ENCODE data around the gene ABCA4. TPM values are rescaled to one million over a fixed set of nuclear protein-coding genes. Genes with fewer than 3 reads are reported as not detected.
A peak's percentile ranks its signal among the peaks of the same experiment; 100 is the strongest.

The ABCA4 gene
- total RNA-seq, 1 experiment from 2014 or later = 1.5 TPM

- peak overlapping the region; percentile 63 for H3K27ac ChIP-seq (ENCODE audit: low read length)
- H3K4me1 ChIP-seq (ENCODE audit: control insufficient read depth, insufficient read depth, low read length) = no peaks in the 10 kb centered on the region; the same call in 1 of the 2 replicates
- no peak for DNase-seq (ENCODE audit: low read depth, low spot score)
- BruUV-seq (replicated peaks) = no TSS peak
- no peaks in the 10 kb centered on the region for H3K9me3 ChIP-seq (ENCODE audit: control insufficient read depth, insufficient read depth, low read depth, low read length)
- no peak for ATAC-seq
- POLR2A ChIA-PET = interaction anchor here (1.0 kb wide), 1 partner anchor 154 kb away, joined by 3 read pairs; the partner anchor contains the start of gene ARHGAP29
- in situ Hi-C loops (cut with HindIII; ENCODE audit: low pct_unique_long_range_greater_than_20kb, low sequenced_read_pairs) (no loop called here), intact Hi-C loops (cut with micrococcal nuclease; ENCODE audit: unreplicated experiment) (no loop called here)
- H3K27me3 ChIP-seq (ENCODE audit: control insufficient read depth, insufficient read depth, low read length) = no peaks in the 10 kb centered on the region
- no peaks in the 10 kb centered on the region for H3K36me3 ChIP-seq (ENCODE audit: control insufficient read depth, insufficient read depth, low read length)
- no peak for TF ChIP-seq POLR2AphosphoS5 (IDR thresholded peaks at IDR 0.05; ENCODE audit: low read depth, low read length)
- no peak for TF ChIP-seq REST (IDR thresholded peaks at IDR 0.05; ENCODE audit: insufficient read depth in 1 of 2, low read depth in 2 of 2, low read length in 1 of 2)
- TF ChIP-seq SIN3A (IDR thresholded peaks at IDR 0.05; ENCODE audit: borderline replicate concordance, insufficient read depth, low read depth, low read length) = no peak
- no peak for TF ChIP-seq CTCF (IDR thresholded peaks at IDR 0.05)
- no peak for TF ChIP-seq TCF7L2 (IDR thresholded peaks at IDR 0.05; ENCODE audit: low read depth, low read length)
- no peak overlapping the region for H3K4me3 ChIP-seq (ENCODE audit: low read depth in 2 of 2, low read length in 2 of 2)
- CTCF ChIA-PET = no interaction called here
These were observed 37.3 kb downstream of the ABCA4 start for GRCh38 chr1:94083681-94084080.

- Histone ChIP-seq H3K9me3 (ENCODE audit: control insufficient read depth, insufficient read depth, low read depth, low read length) (no peaks in the 10 kb centered on the region), H3K27ac (ENCODE audit: low read length) (peak overlapping the region; percentile 66), H3K4me1 (ENCODE audit: control insufficient read depth, insufficient read depth, low read length) (no peaks in the 10 kb centered on the region; the same call in 1 of the 2 replicates), H3K36me3 (ENCODE audit: control insufficient read depth, insufficient read depth, low read length) (no peaks in the 10 kb centered on the region), H3K27me3 (ENCODE audit: control insufficient read depth, insufficient read depth, low read length) (no peaks in the 10 kb centered on the region), H3K4me3 (ENCODE audit: low read depth in 2 of 2, low read length in 2 of 2) (no peak overlapping the region)
- no TSS peak for BruUV-seq (replicated peaks)
- ATAC-seq (no peak), DNase-seq (ENCODE audit: low read depth, low spot score) (no peak)
- in situ Hi-C loops (cut with HindIII; ENCODE audit: low pct_unique_long_range_greater_than_20kb, low sequenced_read_pairs) (no loop called here), intact Hi-C loops (cut with micrococcal nuclease; ENCODE audit: unreplicated experiment) (no loop called here)
- POLR2A ChIA-PET = no interaction called here
- CTCF ChIA-PET = no interaction called here
- TF ChIP-seq SIN3A (IDR thresholded peaks at IDR 0.05; ENCODE audit: borderline replicate concordance, insufficient read depth, low read depth, low read length) (no peak), TCF7L2 (IDR thresholded peaks at IDR 0.05; ENCODE audit: low read depth, low read length) (no peak), POLR2AphosphoS5 (IDR thresholded peaks at IDR 0.05; ENCODE audit: low read depth, low read length) (no peak), REST (IDR thresholded peaks at IDR 0.05; ENCODE audit: insufficient read depth in 1 of 2, low read depth in 2 of 2, low read length in 1 of 2) (no peak), CTCF (IDR thresholded peaks at IDR 0.05) (no peak)
These were observed 39.2 kb downstream of the ABCA4 start for GRCh38 chr1:94081566-94082344.

All from Panc1 (cell line).